Stomach smooth muscle (tissue), 2 donors: Measurements from ENCODE around the gene ADGRD1.

Experiments used
- H3K27ac ChIP-seq: one replicate; pipeline ENCODE4 v1.7.0; 2013; ENCODE audit warnings: mild to moderate bottlenecking, low read length, inconsistent platforms
- H3K27me3 ChIP-seq, 2 donors: one replicate each; pipeline ENCODE4 v1.7.0; 2013; ENCODE audit warnings: low read length in 2 of 2; ENCODE audit not compliant: insufficient read depth in 2 of 2, control insufficient read depth in 1 of 2
- H3K36me3 ChIP-seq, 2 donors: one replicate each; pipeline ENCODE4 v1.7.0; 2013; ENCODE audit warnings: low read length in 2 of 2; ENCODE audit not compliant: control insufficient read depth in 2 of 2, insufficient read depth in 2 of 2
- H3K4me1 ChIP-seq: one replicate; pipeline ENCODE4 v1.7.0; 2013; ENCODE audit warnings: low read length; ENCODE audit not compliant: control insufficient read depth, insufficient read depth
- H3K4me3 ChIP-seq, 2 donors: one replicate each; pipeline ENCODE4 v1.7.0; 2013; ENCODE audit warnings: low read length in 2 of 2
- H3K9ac ChIP-seq, 2 donors: one replicate each; pipeline ENCODE4 v1.7.0; 2013; ENCODE audit warnings: low read length in 2 of 2, mild to moderate bottlenecking in 1 of 2
- H3K9me3 ChIP-seq, 2 donors: one replicate each; pipeline ENCODE4 v1.7.0; 2013; ENCODE audit warnings: low read length in 2 of 2; ENCODE audit not compliant: control insufficient read depth in 2 of 2
- donor health status: healthy.
- donor health status: Pancreatic carcinoma.

Gene ADGRD1

GRCh38 chr12:130920723-130921381 lies 32.9 kb upstream of the ADGRD1 start:
- Histone ChIP-seq H3K9ac (no peak overlapping the region), H3K4me3 (no peak overlapping the region), H3K27ac (no peak overlapping the region), H3K27me3 (no peaks in the 10 kb centered on the region), H3K36me3 (no peaks in the 10 kb centered on the region), H3K4me1 (peaks cover 7% of the 10 kb centered on the region), H3K9me3 (peaks cover 3 to 4% of the 10 kb centered on the region in 2 donors)

- no peak overlapping the region for H3K9ac ChIP-seq
- no peaks in the 10 kb centered on the region for H3K36me3 ChIP-seq
- H3K4me1 ChIP-seq = no peaks in the 10 kb centered on the region
- no peak overlapping the region for H3K27ac ChIP-seq
- H3K4me3 ChIP-seq = no peak overlapping the region
- no peaks in the 10 kb centered on the region for H3K27me3 ChIP-seq
- peaks cover 3 to 4% of the 10 kb centered on the region in 2 donors for H3K9me3 ChIP-seq
These were observed 31.2 kb upstream of the ADGRD1 start for GRCh38 chr12:130922511-130922953.

DNA sequence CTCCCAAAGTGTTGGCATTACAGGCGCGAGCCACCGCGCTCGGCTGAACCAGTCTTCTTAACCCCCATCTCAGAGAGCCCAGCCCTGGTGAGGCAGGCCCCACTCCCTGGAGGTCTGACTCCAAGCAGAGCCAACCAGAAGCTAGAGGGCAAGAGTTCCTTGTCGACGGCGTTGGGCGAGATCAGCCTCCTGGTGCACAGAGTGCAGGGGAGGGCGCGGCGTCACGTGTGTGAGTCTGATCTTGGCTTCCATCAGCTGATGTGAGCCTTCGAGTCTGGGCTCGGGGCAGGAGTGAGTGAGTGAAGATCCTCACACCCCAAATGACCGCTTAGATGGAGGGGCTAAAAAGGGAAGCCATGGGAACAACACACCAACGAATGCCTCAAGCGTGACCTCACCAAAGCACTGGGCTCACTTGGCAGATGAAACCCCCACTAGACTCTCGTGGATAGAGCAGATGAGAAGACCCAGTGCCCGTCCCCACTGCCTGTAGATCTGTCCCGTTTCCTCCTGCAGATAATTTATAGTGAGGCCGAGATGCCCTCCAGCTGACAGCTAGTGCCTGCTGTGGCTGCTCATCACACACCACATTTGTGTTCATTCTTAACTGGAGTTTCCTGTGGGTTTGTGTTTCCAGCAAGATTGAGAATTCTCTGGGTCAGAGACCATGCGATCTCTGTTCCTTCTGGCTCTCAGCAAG lies 28.6 kb upstream of the ADGRD1 start:
- peaks cover 0 to 2% of the 10 kb centered on the region in 2 donors for H3K27me3 ChIP-seq
- H3K4me1 ChIP-seq = no peaks in the 10 kb centered on the region
- no peak overlapping the region for H3K4me3 ChIP-seq
- H3K9ac ChIP-seq = no peak overlapping the region
- H3K36me3 ChIP-seq = no peaks in the 10 kb centered on the region
- H3K9me3 ChIP-seq = peaks cover 3 to 4% of the 10 kb centered on the region in 2 donors
- H3K27ac ChIP-seq = no peak overlapping the region

DNA sequence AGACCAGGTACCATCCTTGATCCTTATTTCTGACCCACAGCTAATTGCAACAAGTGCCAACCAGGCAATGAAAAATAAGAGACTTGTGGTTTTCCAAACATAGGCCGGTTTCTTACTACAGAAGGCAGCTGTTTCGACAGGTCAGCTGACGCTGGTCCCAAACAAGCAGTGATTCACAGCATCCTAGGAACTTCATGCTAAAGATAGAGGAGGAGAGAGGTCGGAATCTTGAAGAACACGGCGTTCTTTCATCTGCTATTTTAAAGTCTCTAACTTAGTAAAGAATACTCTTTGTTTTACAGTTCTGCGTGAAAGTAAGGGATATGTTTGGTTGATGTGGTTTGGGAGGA lies 28.1 kb upstream of the ADGRD1 start:
- Histone ChIP-seq H3K27ac (no peak overlapping the region), H3K36me3 (no peaks in the 10 kb centered on the region)

DNA sequence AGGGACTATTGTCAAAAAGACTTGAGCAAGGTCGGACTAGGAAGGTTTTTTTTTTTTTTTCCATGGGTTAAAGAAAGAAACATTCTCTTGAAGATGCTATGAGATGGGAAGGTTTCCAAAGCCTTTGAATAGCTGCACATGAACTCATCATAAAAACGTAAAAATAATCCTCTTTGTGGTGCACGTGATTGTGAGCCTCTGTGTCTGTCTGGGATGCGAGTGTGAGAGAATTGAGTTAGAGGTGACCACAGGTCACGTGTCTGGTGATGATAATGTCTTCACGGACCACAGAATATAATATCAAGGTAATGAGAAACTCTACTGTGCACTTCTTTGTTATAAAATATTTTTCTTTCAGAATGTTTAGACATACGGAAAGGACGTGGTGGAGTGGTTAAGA lies 24.3 kb upstream of the ADGRD1 start:
- no peaks in the 10 kb centered on the region for H3K9me3 ChIP-seq
- H3K4me1 ChIP-seq = no peaks in the 10 kb centered on the region
- no peaks in the 10 kb centered on the region for H3K36me3 ChIP-seq
- no peak overlapping the region for H3K9ac ChIP-seq
- no peak overlapping the region for H3K27ac ChIP-seq
- peaks cover 2% of the 10 kb centered on the region in 2 donors for H3K27me3 ChIP-seq
- H3K4me3 ChIP-seq = no peak overlapping the region

More for the DNA sequence above, 28.1 kb upstream of the ADGRD1 start:
- Histone ChIP-seq H3K27me3 (peaks cover 0 to 2% of the 10 kb centered on the region in 2 donors), H3K9me3 (peaks cover 3 to 4% of the 10 kb centered on the region in 2 donors), H3K4me1 (no peaks in the 10 kb centered on the region), H3K4me3 (no peak overlapping the region), H3K9ac (no peak overlapping the region)

- Histone ChIP-seq H3K27ac (no peak overlapping the region), H3K9ac (no peak overlapping the region), H3K27me3 (peaks cover 2% of the 10 kb centered on the region in 2 donors), H3K9me3 (no peaks in the 10 kb centered on the region), H3K4me1 (no peaks in the 10 kb centered on the region), H3K4me3 (no peak overlapping the region), H3K36me3 (no peaks in the 10 kb centered on the region)
These were observed 21.4 kb upstream of the ADGRD1 start for GRCh38 chr12:130932061-130932930.

- peaks cover 2% of the 10 kb centered on the region in 2 donors for H3K27me3 ChIP-seq
- H3K9ac ChIP-seq = no peak overlapping the region
- no peaks in the 10 kb centered on the region for H3K4me1 ChIP-seq
- H3K36me3 ChIP-seq = no peaks in the 10 kb centered on the region
- no peaks in the 10 kb centered on the region for H3K9me3 ChIP-seq
- no peak overlapping the region for H3K27ac ChIP-seq
- H3K4me3 ChIP-seq = no peak overlapping the region
These were observed 20.3 kb upstream of the ADGRD1 start for GRCh38 chr12:130933269-130933995.

GRCh38 chr12:130934753-130935152 lies 19.0 kb upstream of the ADGRD1 start:
- H3K36me3 ChIP-seq = no peaks in the 10 kb centered on the region
- H3K27ac ChIP-seq = no peak overlapping the region
- no peak overlapping the region for H3K4me3 ChIP-seq
- H3K9me3 ChIP-seq = no peaks in the 10 kb centered on the region
- H3K4me1 ChIP-seq = no peaks in the 10 kb centered on the region
- no peak overlapping the region for H3K9ac ChIP-seq
- peaks cover 0 to 2% of the 10 kb centered on the region in 2 donors for H3K27me3 ChIP-seq

DNA sequence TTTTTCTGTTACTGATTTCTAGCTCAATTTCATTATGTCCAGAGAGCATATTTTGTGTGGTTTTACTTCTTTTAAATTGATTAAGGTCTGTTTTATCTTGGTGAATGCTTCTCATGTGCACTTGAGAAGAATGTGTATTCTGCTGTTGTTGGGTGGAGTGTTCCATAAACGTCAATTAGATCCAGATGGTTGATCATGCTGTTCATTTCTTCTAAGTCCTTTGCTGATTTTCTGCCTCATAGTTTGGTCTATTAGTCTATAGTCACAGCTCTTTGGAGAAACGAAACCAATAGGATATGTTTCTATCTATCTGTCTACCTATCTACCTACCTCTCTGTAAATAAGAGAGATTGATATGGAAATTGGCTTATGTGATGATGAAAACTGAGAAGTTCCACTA lies 17.1 kb upstream of the ADGRD1 start:
- peaks cover 3 to 4% of the 10 kb centered on the region in 2 donors for H3K9me3 ChIP-seq
- H3K27me3 ChIP-seq = peaks cover 0 to 2% of the 10 kb centered on the region in 2 donors
- H3K36me3 ChIP-seq = no peaks in the 10 kb centered on the region
- H3K9ac ChIP-seq = no peak overlapping the region
- H3K27ac ChIP-seq = no peak overlapping the region
- no peak overlapping the region for H3K4me3 ChIP-seq
- no peaks in the 10 kb centered on the region for H3K4me1 ChIP-seq

- Histone ChIP-seq H3K27ac (no peak overlapping the region), H3K9ac (no peak overlapping the region), H3K36me3 (no peaks in the 10 kb centered on the region), H3K27me3 (peaks cover 0 to 2% of the 10 kb centered on the region in 2 donors), H3K9me3 (peaks cover 3 to 4% of the 10 kb centered on the region in 2 donors), H3K4me3 (no peak overlapping the region), H3K4me1 (no peaks in the 10 kb centered on the region)
These were observed 16.6 kb upstream of the ADGRD1 start for GRCh38 chr12:130937063-130937462.
